WTC11 (cell line): ENCODE data around the gene CD6.

Experiments
- CTCF ChIP-seq: fragments of 200-600 bp; IDR thresholded peaks from 2 replicates; pipeline ENCODE4 v1.8.0; 2022; ENCODE audit warnings: antibody characterized with exemption
- MXD4 ChIP-seq: fragments of 250-450 bp; sonication (Bioruptor Pico); IDR thresholded peaks from 2 replicates; pipeline ENCODE4 v1.8.0; 2021; ENCODE audit warnings: mild to moderate bottlenecking, moderate library complexity, borderline replicate concordance
- ZNF138 ChIP-seq: sonication (generic); formaldehyde crosslinking; conservative IDR thresholded peaks from 2 replicates; pipeline ENCODE4 v1.8.1; 2022; ENCODE audit warnings: mild to moderate bottlenecking, moderate library complexity, missing genetic modification reagents

- no peak for TF ChIP-seq CTCF
- TF ChIP-seq MXD4 = no peak
- TF ChIP-seq ZNF138 (CRISPR knock-in tag) = no peak
Measured at GRCh38 chr11:60955571-60955970, 15.9 kb upstream of the CD6 start.
